NCI-H69 (cell line): Measurements from ENCODE around the gene SCTR.
"Not testable (repeated sequence)": the region's sequence is repeated elsewhere in the genome, so short reads cannot be mapped to it uniquely, and the experiment has no call there.

ENCODE experiments used
- DNase-seq: peaks from one replicate; lab custom pipeline; 2025; lab: John Stamatoyannopoulos, UW

SCTR gene

DNA sequence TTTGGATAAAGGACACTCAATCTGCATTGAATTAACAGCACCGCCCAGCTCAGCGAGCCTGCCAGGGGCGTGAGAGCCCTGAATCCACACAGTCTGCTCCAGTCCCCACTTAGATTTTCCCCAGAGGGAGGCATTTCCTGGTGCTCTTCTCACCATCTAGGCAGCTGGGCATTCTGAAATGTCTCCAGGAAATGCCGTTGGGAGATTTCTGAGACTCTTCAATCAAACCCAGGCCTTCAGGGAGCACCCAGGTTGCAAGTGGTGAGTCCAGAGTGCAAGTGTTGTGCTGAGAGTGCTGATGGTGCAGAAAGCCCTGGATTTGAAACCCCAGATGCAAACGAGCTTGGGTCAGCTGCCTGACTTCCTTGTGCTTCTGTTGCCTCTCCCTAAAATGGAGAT lies 116.1 kb downstream of the SCTR start:
- DNase-seq = peak; percentile 50

DNA sequence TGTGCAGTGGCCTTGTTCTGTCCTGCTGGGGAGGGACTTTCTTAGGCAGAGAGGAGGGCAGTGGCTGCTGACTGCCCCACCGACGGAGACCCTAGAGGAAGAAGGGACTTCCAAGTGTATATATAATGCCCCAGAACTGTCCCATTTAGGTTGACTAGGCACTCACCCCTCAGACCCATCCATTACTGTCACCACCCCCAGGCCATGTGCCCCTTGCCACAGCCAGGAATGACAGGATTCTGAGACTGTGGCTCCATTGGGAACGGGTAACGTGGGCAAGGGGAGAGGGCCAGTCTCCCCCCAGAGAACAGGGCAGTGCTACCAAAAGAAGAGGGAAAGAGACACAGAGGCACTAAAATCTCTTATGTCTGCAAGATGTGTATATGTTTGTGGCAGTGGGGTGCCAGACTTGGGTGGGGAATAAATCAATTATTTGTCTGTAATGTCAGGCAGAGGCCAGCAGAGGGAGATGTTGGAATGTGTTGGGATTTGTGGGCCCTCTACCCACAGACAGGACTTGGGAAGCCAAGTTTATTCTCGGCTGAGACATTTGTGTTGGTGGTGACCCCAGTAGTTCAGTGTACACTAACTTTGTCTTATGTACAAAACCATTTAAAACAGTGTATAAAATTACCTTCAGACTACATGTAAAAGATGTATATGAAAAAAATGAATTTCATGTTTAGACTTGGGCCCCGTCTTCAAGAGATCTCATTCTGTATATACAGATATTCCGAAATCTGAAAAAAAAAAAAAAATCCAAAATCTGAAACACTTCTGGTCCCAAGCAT lies 116.7 kb downstream of the SCTR start:
- peak; percentile 67 for DNase-seq

DNA sequence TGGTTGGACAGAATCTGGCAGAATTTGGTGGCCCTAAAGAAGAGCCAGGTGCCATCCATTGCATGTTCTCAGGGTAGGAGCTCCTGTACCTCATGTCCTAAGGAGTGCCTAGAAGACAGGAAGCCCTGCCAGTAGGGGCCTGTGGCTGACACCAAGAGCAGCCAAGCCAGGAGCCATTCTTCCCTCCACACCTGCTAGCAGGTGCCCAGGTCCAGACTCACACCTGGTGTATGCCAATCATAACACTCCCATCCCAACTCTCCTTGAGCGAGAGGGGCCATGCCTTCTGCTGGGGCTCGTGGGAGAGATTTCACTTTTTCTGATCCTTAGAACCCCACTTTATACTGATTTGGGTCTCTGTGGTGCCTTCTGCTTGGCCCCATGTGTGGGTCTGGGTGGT lies 119.1 kb downstream of the SCTR start:
- DNase-seq = no peak

DNA sequence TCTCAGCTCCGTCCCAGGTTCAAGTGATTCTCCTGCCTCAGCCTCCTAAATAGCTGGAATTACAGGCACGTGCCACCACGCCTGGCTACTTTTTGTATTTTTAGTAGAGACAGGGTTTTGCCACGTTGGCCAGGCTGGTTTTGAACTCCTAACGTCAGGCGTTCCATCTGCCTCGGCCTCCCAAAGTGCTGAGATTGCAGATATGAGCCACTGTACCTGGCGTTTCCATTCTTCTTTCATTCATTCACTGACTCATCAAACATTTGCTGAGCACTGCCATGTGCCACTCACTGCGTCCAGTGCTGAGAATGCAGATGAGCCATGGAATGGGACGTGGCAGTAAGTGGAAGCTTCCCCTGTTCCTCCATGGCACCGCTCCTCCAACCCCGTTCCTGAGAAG lies 120.7 kb downstream of the SCTR start:
- not testable (repeated sequence) for DNase-seq

DNA sequence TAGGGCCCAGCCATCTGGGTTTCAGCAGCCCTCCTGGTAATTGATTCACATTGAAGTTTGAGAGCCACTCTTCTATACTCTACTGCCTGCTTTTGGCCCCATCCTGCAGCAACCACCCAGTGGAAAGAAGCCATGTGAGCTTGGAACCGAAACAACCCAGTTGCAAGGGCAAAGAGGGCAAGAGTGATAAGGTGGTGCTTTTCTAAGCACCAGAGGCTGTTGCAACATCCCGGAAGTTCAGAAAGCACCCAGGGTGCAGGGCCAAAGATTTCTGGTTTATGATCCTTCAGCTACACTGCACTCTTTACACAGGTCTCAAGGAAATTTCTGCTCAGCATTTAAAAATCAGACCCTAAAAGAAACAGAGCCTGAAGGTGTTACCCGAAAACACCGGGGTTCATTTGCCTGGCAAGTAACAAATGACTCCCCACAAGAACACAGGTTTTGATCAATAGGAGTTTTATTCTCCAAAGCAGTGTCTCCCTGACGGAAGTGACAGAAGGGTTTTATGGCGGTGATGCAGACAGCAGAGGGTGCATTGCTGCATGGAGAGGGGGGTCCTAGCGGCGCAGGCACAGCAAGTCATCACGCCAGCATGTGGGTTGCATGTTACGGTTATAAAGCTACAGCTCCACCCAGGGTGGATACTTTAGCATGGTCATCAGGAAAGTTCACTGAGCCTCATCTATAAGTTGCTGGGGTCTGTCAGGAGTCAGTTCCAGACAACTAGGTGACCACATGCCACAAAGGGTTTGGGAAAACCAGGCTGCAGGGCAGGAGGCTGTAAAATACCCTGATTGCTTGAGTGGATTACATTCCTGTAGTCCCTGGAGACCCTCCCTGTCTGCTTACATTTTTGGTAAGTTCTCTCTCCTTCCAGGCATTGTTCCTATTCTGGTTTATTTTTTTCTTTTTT lies 121.4 kb downstream of the SCTR start:
- DNase-seq = no peak

DNA sequence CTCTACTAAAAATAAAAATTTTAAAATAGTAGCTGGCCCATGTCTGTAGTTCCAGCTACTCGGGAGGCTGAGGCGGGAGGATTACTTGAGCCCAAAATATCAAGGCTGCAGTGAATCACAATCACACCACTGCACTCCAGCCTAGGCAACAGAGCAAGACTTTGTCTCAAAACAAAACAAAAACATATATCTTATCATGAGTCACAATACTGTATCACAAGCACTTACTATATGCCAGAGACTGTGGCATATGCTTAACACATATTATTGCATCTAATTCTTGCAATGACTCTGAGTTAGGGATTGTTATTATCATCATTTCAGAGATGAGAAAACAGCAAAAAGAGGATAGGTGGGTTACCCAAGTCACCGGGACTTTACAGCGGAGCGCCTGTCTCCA lies 122.2 kb downstream of the SCTR start:
- no peak for DNase-seq

DNA sequence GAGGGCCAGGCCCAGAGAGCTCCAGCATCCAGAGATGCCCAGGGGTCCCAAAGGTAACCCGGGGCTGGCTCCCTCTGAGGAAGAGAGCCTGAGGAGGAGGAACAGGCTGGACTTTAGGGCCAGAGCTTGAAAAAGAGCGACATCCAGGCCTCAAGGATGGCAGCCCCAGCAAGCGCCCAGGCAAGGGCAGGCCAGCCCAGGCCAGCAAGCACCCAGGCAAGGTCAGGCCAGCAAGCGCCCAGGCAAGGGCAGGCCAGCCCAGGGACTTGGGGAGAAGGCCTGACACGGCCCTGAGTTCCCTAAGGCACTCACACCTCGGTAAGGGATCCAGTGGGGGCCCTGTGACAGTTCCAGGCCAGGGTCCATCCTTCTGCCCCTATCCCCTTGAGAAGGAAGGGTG lies 127.1 kb downstream of the SCTR start:
- no peak for DNase-seq

DNA sequence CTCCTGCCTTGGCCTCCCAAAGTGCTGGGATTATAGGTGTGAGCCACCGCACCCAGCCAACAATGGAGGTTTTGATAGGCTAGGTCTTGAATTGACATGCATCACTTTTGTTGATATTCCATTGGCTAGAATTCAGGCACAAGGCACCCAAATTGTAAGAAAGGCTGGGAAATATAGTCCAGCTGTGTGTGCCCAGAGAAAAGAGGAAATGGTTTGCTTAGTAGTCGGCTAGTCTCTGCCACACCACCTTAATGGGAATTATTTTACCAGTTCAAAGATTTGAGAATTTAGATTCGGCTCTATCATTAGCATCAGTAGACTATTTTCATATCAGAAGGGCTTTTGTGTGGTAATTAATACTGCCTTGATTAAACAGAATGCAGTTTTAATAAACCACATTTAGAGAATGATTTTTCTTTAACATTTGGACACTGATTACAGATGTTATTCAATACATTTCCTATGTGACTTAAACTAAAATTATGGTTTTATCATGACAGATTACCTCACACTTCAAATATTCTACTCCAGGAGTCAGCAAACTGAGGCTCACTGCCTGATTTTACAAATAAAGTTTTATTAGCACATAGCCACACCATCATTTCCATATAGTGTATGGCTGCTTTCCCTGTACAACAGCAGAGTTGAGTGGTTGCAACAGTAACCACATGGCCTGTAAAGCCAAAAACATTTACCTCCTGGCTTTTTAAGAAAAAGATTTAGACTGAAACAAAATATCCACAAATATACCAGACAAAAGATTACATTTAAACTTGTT lies 130.1 kb downstream of the SCTR start:
- DNase-seq = no peak
